Ishikawa (cell line): ENCODE data around the gene TTLL6.

ENCODE experiments used
- CEBPB ChIP-seq: IDR thresholded peaks from 2 replicates; pipeline ENCODE4 v1.6.1; 2012
- CREB1 ChIP-seq: IDR thresholded peaks from 2 replicates; pipeline ENCODE4 v1.6.1; 2012; ENCODE audit warnings: low read depth
- EGR1 ChIP-seq: IDR thresholded peaks from 2 replicates; pipeline ENCODE4 v1.6.1; 2012
- EP300 ChIP-seq: IDR thresholded peaks from 2 replicates; pipeline ENCODE4 v1.6.1; 2012; ENCODE audit warnings: borderline replicate concordance
- FOXM1 ChIP-seq: IDR thresholded peaks from 2 replicates; pipeline ENCODE4 v1.6.1; 2012; ENCODE audit warnings: low read depth, borderline replicate concordance
- RAD21 ChIP-seq: IDR thresholded peaks from 2 replicates; pipeline ENCODE4 v1.6.1; 2012; ENCODE audit warnings: low read depth
- REST ChIP-seq: IDR thresholded peaks from 2 replicates; pipeline ENCODE4 v1.6.1; 2012; ENCODE audit warnings: low read depth, mild to moderate bottlenecking
- TAF1 ChIP-seq: IDR thresholded peaks from 2 replicates; pipeline ENCODE4 v1.6.1; 2012; ENCODE audit warnings: low read depth, mild to moderate bottlenecking
- ZBTB7A ChIP-seq: IDR thresholded peaks from 2 replicates; pipeline ENCODE4 v1.6.1; 2012; ENCODE audit warnings: low read depth

- TF ChIP-seq CEBPB (no peak), EGR1 (no peak), RAD21 (no peak), FOXM1 (no peak), TAF1 (no peak), EP300 (no peak), REST (no peak), CREB1 (no peak), ZBTB7A (no peak)
Measured at GRCh38 chr17:48726114-48726915, 90.7 kb downstream of the TTLL6 start.
